HepG2 (cell line): ENCODE results near the gene RGS10. TPM values are rescaled to one million over a fixed set of nuclear protein-coding genes. Genes with fewer than 3 reads are reported as not detected.

Experiments used
- ATAC-seq: fragments of 200-7000 bp; cut with Tn5 transposase; 3 replicates; pipeline ENCODE4 v1.9.1; 2020; ENCODE audit warnings: mild to moderate bottlenecking, moderate library complexity
- BruUV-seq: library from RNA; stranded (reverse); fragments of 400-500 nt; replicated peaks from 2 replicates; lab custom pipeline; 2021; lab: Mats Ljungman, UMichigan
- CTCF ChIA-PET: fragments of 300-600 bp; formaldehyde crosslinking; extraction: SDS; loops from one replicate; lab custom pipeline; 2021; ENCODE audit warnings: low total read pairs, inconsistent platforms, low intra/inter-chr PET ratio; lab: Yijun Ruan, JAX
- POLR2A ChIA-PET: fragments of 350-600 bp; sonication (Branson Sonifier 250); formaldehyde crosslinking; loops from one replicate; lab custom pipeline; 2020; ENCODE audit warnings: antibody characterized with exemption, inconsistent platforms; lab: Yijun Ruan, JAX
- DNase-seq: peaks from one replicate; pipeline ENCODE4 v3.0.0-alpha.2; 2015; ENCODE audit warnings: low spot score
- FAIRE-seq: peaks from 3 replicates; lab custom pipeline; 2011; peaks lifted over from hg19 to GRCh38; lab: Jason Lieb, UNC
- H2AFZ ChIP-seq: one replicate; pipeline ENCODE4 v1.6.1; 2011; ENCODE audit warnings: low read length, inconsistent platforms
- H3K27ac ChIP-seq: fragments of 300-600 bp; 3 replicates; pipeline ENCODE4 v1.8.0; 2011; ENCODE audit warnings: mixed run types, mild to moderate bottlenecking, mixed read lengths, low read length, inconsistent platforms; ENCODE audit not compliant: insufficient read depth; ENCODE audit errors: extremely low read length
- H3K27me3 ChIP-seq, 2 experiments: fragments of 200-600 bp in 1 of 2; 2 replicates in 1 of 2; 3 replicates in 1 of 2; pipeline versions ENCODE4 v1.6.0 to v1.8.0; 2011; ENCODE audit warnings: low read length in 2 of 2, mild to moderate bottlenecking in 2 of 2, moderate library complexity in 2 of 2, inconsistent platforms in 1 of 2; ENCODE audit not compliant: insufficient read depth in 2 of 2, control insufficient read depth in 1 of 2
- H3K36me3 ChIP-seq, 2 experiments: fragments of 200-600 bp in 1 of 2; replicated peaks in 1 of 2; 2 replicates in 1 of 2; 3 replicates in 1 of 2; pipeline versions ENCODE4 v1.5.1 to v1.8.0; 2011; ENCODE audit warnings: low read length in 2 of 2, inconsistent platforms in 1 of 2; ENCODE audit not compliant: insufficient read depth in 2 of 2, control insufficient read depth in 1 of 2
- H3K4me1 ChIP-seq: 2 replicates; pipeline ENCODE4 v1.5.1; 2012; ENCODE audit warnings: low read length, inconsistent platforms; ENCODE audit not compliant: insufficient read depth
- H3K4me2 ChIP-seq: 2 replicates; pipeline ENCODE4 v1.6.0; 2011; ENCODE audit warnings: low read depth, low read length, inconsistent platforms
- H3K4me3 ChIP-seq, 3 experiments: fragments of 200-600 bp in 1 of 3; sonication (generic), shearing (Covaris generic) in 1 of 3; replicated peaks in 1 of 3; 2 replicates each; pipeline ENCODE4 v1.5.1; 2011 to 2016; ENCODE audit warnings: low read length in 3 of 3, inconsistent platforms in 2 of 3, low read depth in 2 of 3, mild to moderate bottlenecking in 2 of 3, control low read depth in 1 of 3, mixed read lengths in 1 of 3; ENCODE audit not compliant: insufficient read depth in 1 of 3
- H3K79me2 ChIP-seq: one replicate; pipeline ENCODE4 v1.6.1; 2011; ENCODE audit warnings: low read length, inconsistent platforms; ENCODE audit not compliant: insufficient read depth
- H3K9ac ChIP-seq: 2 replicates; pipeline ENCODE4 v1.6.0; 2011; ENCODE audit warnings: mild to moderate bottlenecking, low read depth, low read length, inconsistent platforms; ENCODE audit not compliant: insufficient read depth
- H3K9me3 ChIP-seq: 2 replicates; pipeline ENCODE4 v1.5.1; 2012; ENCODE audit warnings: mild to moderate bottlenecking, low read length
- H4K20me1 ChIP-seq: 2 replicates; pipeline ENCODE4 v1.6.0; 2011; ENCODE audit warnings: inconsistent platforms, mild to moderate bottlenecking, low read length, moderate library complexity; ENCODE audit not compliant: insufficient read depth
- POGK ChIP-seq: sonication (generic); formaldehyde crosslinking; conservative IDR thresholded peaks from 2 replicates; pipeline ENCODE4 v1.8.0; 2022; ENCODE audit warnings: mild to moderate bottlenecking, moderate library complexity, missing genetic modification reagents
- REST ChIP-seq, 2 experiments: IDR thresholded peaks; 2 replicates each; pipeline ENCODE4 v1.6.1; 2011 to 2012; ENCODE audit warnings: low read length in 2 of 2, borderline replicate concordance in 1 of 2, low read depth in 1 of 2, mild to moderate bottlenecking in 1 of 2, moderate library complexity in 1 of 2
- WGBS: methylation state at CpG from one replicate; pipeline ENCODE4 v1.1.6; 2017; ENCODE audit warnings: low lambda C conversion rate; 5-methylcytosine and 5-hydroxymethylcytosine counted together
- in situ Hi-C: cut with HindIII; loops from 2 replicates; pipeline ENCODE4 v1.10.0; 2017; ENCODE audit warnings: low pct_unique_long_range_greater_than_20kb; ENCODE audit not compliant: extremely low pct_ligation_motif_present
- intact Hi-C: fragments of 100-400 bp; cut with micrococcal nuclease; formaldehyde crosslinking; loops from one replicate; pipeline ENCODE4 v1.10.0; 2022; ENCODE audit not compliant: unreplicated experiment
- polyA plus RNA-seq, 8 experiments: library from polyadenylated mRNA; depleted of rRNA in 3 of 8; stranded (reverse) in 7 of 8; unstranded in 1 of 8; fragments of >200 nt; fragmentation: Illumina TruSeq in 4 of 8; extraction: Trizol in 4 of 8; gene quantifications; 2 replicates each; pipeline versions ENCODE4 v1.2.1 to v1.2.3, GENCODE V29; 2011 to 2016; ENCODE audit warnings: low read depth in 4 of 8, missing spikeins in 1 of 8, mixed read lengths in 1 of 8; ENCODE audit not compliant: insufficient read depth in 1 of 8
- total RNA-seq, 5 experiments: library from RNA; depleted of rRNA; stranded (reverse); fragments of >200 nt; fragmentation: Illumina TruSeq; extraction: Trizol; gene quantifications; 2 replicates each; pipeline ENCODE4 v1.2.3, GENCODE V29; 2016; ENCODE audit warnings: low read depth in 1 of 5

RGS10 gene
- total and polyA plus RNA-seq, 2 of the 13 experiments (the other 11 are each of a cell fraction or from before 2014, with no cell fraction given) = 1.7 to 5.1 TPM

GRCh38 chr10:119523895-119524719 is 18.4 kb downstream of the RGS10 start:
- H3K4me1 ChIP-seq = peaks cover 22% of the 10 kb centered on the region
- H3K4me3 ChIP-seq = no peak overlapping the region
- BruUV-seq = no TSS peak
- DNase-seq (no peak), FAIRE-seq (no peak), ATAC-seq (no peak)
- no peaks in the 10 kb centered on the region for H3K9me3 ChIP-seq
- H3K27ac ChIP-seq = no peak overlapping the region
- no peak overlapping the region for H3K9ac ChIP-seq
- no peak overlapping the region for H3K4me2 ChIP-seq
- H3K36me3 ChIP-seq = no peaks in the 10 kb centered on the region
- CTCF ChIA-PET = no interaction called here
- intact Hi-C loops = no loop called here
- in situ Hi-C loops = no loop called here
- TF ChIP-seq POGK (no peak), REST (IDR thresholded peaks at IDR 0.05; ENCODE audit: borderline replicate concordance in 1 of 2, low read depth in 1 of 2, low read length in 2 of 2) (peak in 1 of 2 experiments; percentile 69; a peak in 3 of 4 replicates)
- 87% methylated on average over 16 of the region's 19 CpGs for WGBS
- H3K27me3 ChIP-seq = no peaks in the 10 kb centered on the region
- POLR2A ChIA-PET = no interaction called here
- H3K79me2 ChIP-seq = no peaks in the 10 kb centered on the region
- no peak overlapping the region for H2AFZ ChIP-seq
- H4K20me1 ChIP-seq = no peaks in the 10 kb centered on the region
